Stomach smooth muscle (tissue), 2 donors: Measurements from ENCODE around the gene ITGA5.

ENCODE experiments used
- H3K27ac ChIP-seq: one replicate; pipeline ENCODE4 v1.7.0; 2013; ENCODE audit warnings: mild to moderate bottlenecking, low read length, inconsistent platforms
- H3K27me3 ChIP-seq, 2 donors: one replicate each; pipeline ENCODE4 v1.7.0; 2013; ENCODE audit warnings: low read length in 2 of 2; ENCODE audit not compliant: insufficient read depth in 2 of 2, control insufficient read depth in 1 of 2
- H3K36me3 ChIP-seq, 2 donors: one replicate each; pipeline ENCODE4 v1.7.0; 2013; ENCODE audit warnings: low read length in 2 of 2; ENCODE audit not compliant: control insufficient read depth in 2 of 2, insufficient read depth in 2 of 2
- H3K4me1 ChIP-seq: one replicate; pipeline ENCODE4 v1.7.0; 2013; ENCODE audit warnings: low read length; ENCODE audit not compliant: control insufficient read depth, insufficient read depth
- H3K4me3 ChIP-seq, 2 donors: one replicate each; pipeline ENCODE4 v1.7.0; 2013; ENCODE audit warnings: low read length in 2 of 2
- H3K9ac ChIP-seq, 2 donors: one replicate each; pipeline ENCODE4 v1.7.0; 2013; ENCODE audit warnings: low read length in 2 of 2, mild to moderate bottlenecking in 1 of 2
- H3K9me3 ChIP-seq, 2 donors: one replicate each; pipeline ENCODE4 v1.7.0; 2013; ENCODE audit warnings: low read length in 2 of 2; ENCODE audit not compliant: control insufficient read depth in 2 of 2
- donor health status: healthy.
- donor health status: Pancreatic carcinoma.

ITGA5 gene

GRCh38 chr12:54351341-54351740 is 67.7 kb downstream of the ITGA5 start:
- Histone ChIP-seq H3K36me3 (peaks cover 30 to 40% of the 10 kb centered on the region in 2 donors), H3K27ac (peak overlapping the region; percentile 80)

DNA sequence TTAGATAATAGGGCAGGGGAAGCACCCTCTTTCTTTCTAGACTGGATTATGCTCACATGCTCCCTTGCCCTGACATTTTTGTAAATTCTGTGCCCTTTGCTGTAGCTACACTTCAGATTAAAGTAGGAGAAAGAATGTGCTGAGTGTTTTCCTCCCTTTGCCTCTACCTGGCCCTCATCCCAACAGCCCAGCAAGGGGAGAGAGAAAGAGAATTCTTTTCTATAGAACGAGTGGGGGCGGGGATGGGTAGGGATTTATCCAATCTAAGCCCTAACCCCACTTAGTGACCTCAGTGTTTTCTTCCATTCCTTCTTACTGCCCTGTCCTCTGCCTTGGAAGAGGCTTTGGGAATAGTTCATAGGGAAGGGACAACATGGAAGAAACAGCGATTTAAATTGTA is 68.3 kb downstream of the ITGA5 start:
- peak overlapping the region; percentile 80 for H3K27ac ChIP-seq
- H3K9ac ChIP-seq: no peak overlapping the region
- H3K27me3 ChIP-seq: no peaks in the 10 kb centered on the region

More at GRCh38 chr12:54351341-54351740, 67.7 kb downstream of the ITGA5 start:
- no peak overlapping the region for H3K4me3 ChIP-seq
- H3K27me3 ChIP-seq: no peaks in the 10 kb centered on the region
- no peak overlapping the region for H3K9ac ChIP-seq
- no peaks in the 10 kb centered on the region for H3K9me3 ChIP-seq
- H3K4me1 ChIP-seq: peaks cover 22% of the 10 kb centered on the region

GRCh38 chr12:54349679-54350078 is 69.4 kb downstream of the ITGA5 start:
- Histone ChIP-seq H3K9me3 (no peaks in the 10 kb centered on the region), H3K36me3 (peaks cover 37 to 51% of the 10 kb centered on the region in 2 donors)

More for the DNA sequence above, 68.3 kb downstream of the ITGA5 start:
- Histone ChIP-seq H3K4me1 (peaks cover 22% of the 10 kb centered on the region), H3K4me3 (no peak overlapping the region), H3K9me3 (no peaks in the 10 kb centered on the region), H3K36me3 (peaks cover 30 to 44% of the 10 kb centered on the region in 2 donors)

GRCh38 chr12:54349036-54349435 is 70.0 kb downstream of the ITGA5 start:
- H3K4me3 ChIP-seq: no peak overlapping the region
- H3K27ac ChIP-seq: no peak overlapping the region
- no peaks in the 10 kb centered on the region for H3K9me3 ChIP-seq
- H3K27me3 ChIP-seq: no peaks in the 10 kb centered on the region
- peaks cover 22% of the 10 kb centered on the region for H3K4me1 ChIP-seq
- H3K36me3 ChIP-seq: peaks cover 37 to 51% of the 10 kb centered on the region in 2 donors
- no peak overlapping the region for H3K9ac ChIP-seq

More at GRCh38 chr12:54349679-54350078, 69.4 kb downstream of the ITGA5 start:
- Histone ChIP-seq H3K4me1 (peaks cover 22% of the 10 kb centered on the region), H3K9ac (no peak overlapping the region), H3K4me3 (no peak overlapping the region), H3K27ac (no peak overlapping the region), H3K27me3 (no peaks in the 10 kb centered on the region)
